ENCODE results near the gene FAM217B.

DNA sequence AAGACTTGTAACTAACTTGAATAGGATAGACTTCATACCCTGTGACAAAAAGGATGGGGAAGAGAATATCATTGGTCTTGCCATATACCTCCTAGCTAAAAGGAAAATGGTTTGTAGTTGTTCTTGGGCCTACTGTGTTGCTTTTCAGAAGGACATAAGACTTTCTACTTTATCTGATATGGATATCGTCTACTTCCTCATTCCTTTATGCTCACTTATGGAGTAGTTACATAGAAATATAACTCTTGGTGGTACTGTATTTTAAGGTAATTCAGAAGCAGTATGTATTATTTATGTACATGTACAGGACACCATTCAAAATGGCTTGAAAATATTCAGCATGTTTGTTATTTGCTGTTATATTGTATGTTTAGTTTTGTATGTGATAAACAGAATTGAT lies 8.0 kb downstream of the FAM217B start:
- TF ChIP-seq CTCF (conservative IDR thresholded peaks at IDR 0.05; ENCODE audit: low read depth, low read length): no peak
- TF ChIP-seq EZH2 (IDR thresholded peaks at IDR 0.05; ENCODE audit: low read length, unreplicated experiment): no peak

Data from PC-3 (cell line).